GM12874 (cell line): ENCODE results near the gene BPNT1.

Experiments
- CTCF ChIP-seq: IDR thresholded peaks from 2 replicates; pipeline ENCODE4 v1.5.1; 2011; ENCODE audit warnings: low read depth, mild to moderate bottlenecking, control low read depth, low read length, moderate library complexity; ENCODE audit not compliant: insufficient read depth

Gene BPNT1

GRCh38 chr1:220089650-220090556 is at the start of gene BPNT1:
Gene BPNT1 (minus strand): TSS chr1:220089788. CDS start chr1:220079846, 9,942 bp downstream.
- no peak for TF ChIP-seq CTCF

GRCh38 chr1:220137019-220137786 is 47.6 kb upstream of the BPNT1 start:
- TF ChIP-seq CTCF, result no peak

- no peak for TF ChIP-seq CTCF
Observed at GRCh38 chr1:220135755-220136154, 46.2 kb upstream of the BPNT1 start.

- no peak for TF ChIP-seq CTCF
Observed at GRCh38 chr1:220129479-220130210, 40.1 kb upstream of the BPNT1 start.

GRCh38 chr1:220127076-220127475 is 37.5 kb upstream of the BPNT1 start:
- no peak for TF ChIP-seq CTCF

GRCh38 chr1:220124542-220124941 is 35.0 kb upstream of the BPNT1 start:
- no peak for TF ChIP-seq CTCF

- TF ChIP-seq CTCF, result 0 out of 2 replicates have a peak, but pooled peaks have one; percentile 24
Observed at GRCh38 chr1:220123889-220124288, 34.3 kb upstream of the BPNT1 start.
